Smooth muscle cell (in vitro differentiated cells): ENCODE data around the gene HACD1. TPM values are rescaled to one million over a fixed set of nuclear protein-coding genes. Genes with fewer than 3 reads are reported as not detected.

ENCODE experiments used
- DNase-seq: peaks from one replicate; lab custom pipeline; 2025; ENCODE audit not compliant: unreplicated experiment; lab: John Stamatoyannopoulos, UW
- H2AFZ ChIP-seq: fragments of 200-600 bp; sonication (generic); 2 replicates; pipeline ENCODE4 v1.6.0; 2016; ENCODE audit warnings: antibody characterized with exemption, low read depth, mild to moderate bottlenecking
- H3F3A ChIP-seq: fragments of 200-600 bp; sonication (generic); 2 replicates; pipeline ENCODE4 v1.6.0; 2017; ENCODE audit warnings: antibody characterized with exemption, low read depth
- H3K27ac ChIP-seq: fragments of 200-600 bp; sonication (generic); 2 replicates; pipeline ENCODE4 v1.5.1; 2016; ENCODE audit warnings: low read depth, mild to moderate bottlenecking
- H3K27me3 ChIP-seq: fragments of 200-600 bp; sonication (generic); 2 replicates; pipeline ENCODE4 v1.6.1; 2016; ENCODE audit warnings: low read depth, mild to moderate bottlenecking
- H3K36me3 ChIP-seq: fragments of 200-600 bp; sonication (generic); 2 replicates; pipeline ENCODE4 v1.5.1; 2016; ENCODE audit warnings: low read depth
- H3K4me1 ChIP-seq: fragments of 200-600 bp; sonication (generic); 2 replicates; pipeline ENCODE4 v1.5.1; 2016; ENCODE audit warnings: low read depth
- H3K4me2 ChIP-seq: fragments of 200-600 bp; sonication (generic); 2 replicates; pipeline ENCODE4 v1.6.0; 2016; ENCODE audit warnings: mild to moderate bottlenecking
- H3K4me3 ChIP-seq: fragments of 200-600 bp; sonication (generic); 2 replicates; pipeline ENCODE4 v1.5.1; 2016; ENCODE audit warnings: mild to moderate bottlenecking
- H3K79me2 ChIP-seq: fragments of 200-600 bp; sonication (generic); 2 replicates; pipeline ENCODE4 v1.6.0; 2016; ENCODE audit warnings: low read depth, mild to moderate bottlenecking
- H3K9ac ChIP-seq: fragments of 200-600 bp; sonication (generic); 2 replicates; pipeline ENCODE4 v1.6.0; 2016; ENCODE audit warnings: low read depth
- H3K9me3 ChIP-seq: fragments of 200-600 bp; sonication (generic); replicated peaks from 2 replicates; pipeline ENCODE4 v1.5.1; 2016; ENCODE audit warnings: low read depth
- H4K20me1 ChIP-seq: fragments of 200-600 bp; sonication (generic); 2 replicates; pipeline ENCODE4 v1.6.0; 2016; ENCODE audit warnings: low read depth
- CTCF ChIP-seq: fragments of 200-600 bp; sonication (generic); IDR thresholded peaks from 2 replicates; pipeline ENCODE4 v1.5.1; 2017; ENCODE audit warnings: borderline replicate concordance, mild to moderate bottlenecking, antibody characterized with exemption; ENCODE audit not compliant: insufficient read depth, poor library complexity, severe bottlenecking
- WGBS: methylation state at CpG from one replicate; pipeline ENCODE4 v1.1.7; 2016; ENCODE audit warnings: low lambda C conversion rate; 5-methylcytosine and 5-hydroxymethylcytosine counted together
- polyA plus RNA-seq: library from polyadenylated mRNA; unstranded; fragments of >200 nt; fragmentation: Nextera tagmentation; extraction: Ambion mirVana; gene quantifications from 2 replicates; pipeline ENCODE4 v1.2.1, GENCODE V29; 2016
- total RNA-seq: library from RNA; depleted of rRNA; stranded (reverse); fragments of >200 nt; gene quantifications from 2 replicates; pipeline ENCODE4 v1.2.3, GENCODE V29; 2014

The HACD1 gene
- total and polyA plus RNA-seq, 2 experiments from 2014 or later: 26.4 to 54.5 TPM

- no peak overlapping the region for H3K4me3 ChIP-seq
- H3K9ac ChIP-seq: no peak overlapping the region
- no peak overlapping the region for H3K4me2 ChIP-seq
- H3K27ac ChIP-seq: no peak overlapping the region
- H3K27me3 ChIP-seq: no peaks in the 10 kb centered on the region
- no peak overlapping the region for H2AFZ ChIP-seq
- no peak for DNase-seq
- H3K79me2 ChIP-seq: no peaks in the 10 kb centered on the region
- H3K4me1 ChIP-seq: no peaks in the 10 kb centered on the region
- H4K20me1 ChIP-seq: peaks cover 3% of the 10 kb centered on the region
- H3F3A ChIP-seq: no peaks in the 10 kb centered on the region
- H3K9me3 ChIP-seq: no peaks in the 10 kb centered on the region
- 95% methylated on average over 3 of the region's 3 CpGs for WGBS
- no peaks in the 10 kb centered on the region for H3K36me3 ChIP-seq
- no peak for TF ChIP-seq CTCF
Observed at GRCh38 chr10:17606547-17607040, 10.6 kb downstream of the HACD1 start.

GRCh38 chr10:17605936-17606335, 11.2 kb downstream of the HACD1 start:
- no peaks in the 10 kb centered on the region for H3K9me3 ChIP-seq
- no peak overlapping the region for H3K27ac ChIP-seq
- H3K79me2 ChIP-seq: no peaks in the 10 kb centered on the region
- H4K20me1 ChIP-seq: peaks cover 3% of the 10 kb centered on the region
- DNase-seq: no peak
- no peak overlapping the region for H2AFZ ChIP-seq
- TF ChIP-seq CTCF: no peak
- H3K27me3 ChIP-seq: no peaks in the 10 kb centered on the region
- no peak overlapping the region for H3K4me3 ChIP-seq
- WGBS: 91% methylated on average over 6 of the region's 6 CpGs
- H3K4me2 ChIP-seq: no peak overlapping the region
- no peak overlapping the region for H3K9ac ChIP-seq
- no peaks in the 10 kb centered on the region for H3F3A ChIP-seq
- H3K36me3 ChIP-seq: no peaks in the 10 kb centered on the region
- H3K4me1 ChIP-seq: no peaks in the 10 kb centered on the region

- 89% methylated on average over 8 of the region's 8 CpGs for WGBS
- Histone ChIP-seq H3K27me3 (no peaks in the 10 kb centered on the region), H3K9me3 (no peaks in the 10 kb centered on the region), H3K36me3 (peaks cover under 1% of the 10 kb centered on the region), H3K27ac (no peak overlapping the region), H2AFZ (no peak overlapping the region), H3K79me2 (no peaks in the 10 kb centered on the region), H3K9ac (no peak overlapping the region), H3K4me2 (no peak overlapping the region), H3F3A (no peaks in the 10 kb centered on the region), H4K20me1 (no peaks in the 10 kb centered on the region), H3K4me3 (no peak overlapping the region), H3K4me1 (no peaks in the 10 kb centered on the region)
- no peak for DNase-seq
- TF ChIP-seq CTCF: peak; percentile 21
Observed at GRCh38 chr10:17599089-17599488, 18.1 kb downstream of the HACD1 start.

GRCh38 chr10:17597386-17597785, 19.8 kb downstream of the HACD1 start:
- H3K79me2 ChIP-seq: no peaks in the 10 kb centered on the region
- peaks cover 4% of the 10 kb centered on the region for H3K36me3 ChIP-seq
- H4K20me1 ChIP-seq: no peaks in the 10 kb centered on the region
- H3K4me1 ChIP-seq: no peaks in the 10 kb centered on the region
- no peaks in the 10 kb centered on the region for H3K27me3 ChIP-seq
- H2AFZ ChIP-seq: no peak overlapping the region
- no peaks in the 10 kb centered on the region for H3F3A ChIP-seq
- no peak overlapping the region for H3K9ac ChIP-seq
- no peak for TF ChIP-seq CTCF
- 68% methylated on average over 3 of the region's 3 CpGs for WGBS
- no peak overlapping the region for H3K4me3 ChIP-seq
- no peak overlapping the region for H3K27ac ChIP-seq
- DNase-seq: no peak
- no peak overlapping the region for H3K4me2 ChIP-seq
- H3K9me3 ChIP-seq: no peaks in the 10 kb centered on the region
